Neural cell (in vitro differentiated cells): ENCODE data around the gene LRMDA.

Experiments
- EP300 ChIP-seq: fragments of 450-650 bp; conservative IDR thresholded peaks from 2 replicates; pipeline ENCODE4 v1.6.1; 2014; ENCODE audit warnings: antibody characterized with exemption, mild to moderate bottlenecking, moderate library complexity; ENCODE audit not compliant: poor library complexity, severe bottlenecking
- TF ChIP-seq, protein P1 (sequence below): fragments of 450-650 bp; IDR thresholded peaks from 2 replicates; pipeline ENCODE4 v1.5.1; 2014; ENCODE audit warnings: antibody characterized with exemption, mild to moderate bottlenecking, moderate library complexity; ENCODE audit not compliant: poor library complexity, severe bottlenecking
- TF ChIP-seq, protein P2 (sequence below): IDR thresholded peaks from 2 replicates; pipeline ENCODE4 v1.6.1; 2012; ENCODE audit warnings: borderline replicate concordance

DNA sequence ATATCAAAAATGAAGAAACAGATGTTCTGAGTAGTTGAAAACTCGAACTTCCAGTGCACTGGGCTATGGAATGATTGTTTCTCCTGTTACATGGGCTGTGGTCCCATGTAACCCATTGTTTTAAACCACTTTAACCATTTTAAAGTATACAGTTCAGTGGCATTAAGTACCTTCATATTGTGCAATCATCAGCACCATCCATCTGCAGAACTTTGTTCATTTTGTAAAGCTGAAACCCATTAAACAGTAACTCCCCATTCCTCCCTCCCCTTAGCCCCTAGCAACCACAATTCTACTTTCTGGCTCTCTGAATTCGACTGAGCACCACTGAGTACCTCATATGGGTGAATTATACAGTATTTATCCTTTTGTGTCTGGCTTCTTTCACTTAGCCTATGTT lies 217.4 kb downstream of the LRMDA start:
- TF ChIP-seq, protein P1, sequence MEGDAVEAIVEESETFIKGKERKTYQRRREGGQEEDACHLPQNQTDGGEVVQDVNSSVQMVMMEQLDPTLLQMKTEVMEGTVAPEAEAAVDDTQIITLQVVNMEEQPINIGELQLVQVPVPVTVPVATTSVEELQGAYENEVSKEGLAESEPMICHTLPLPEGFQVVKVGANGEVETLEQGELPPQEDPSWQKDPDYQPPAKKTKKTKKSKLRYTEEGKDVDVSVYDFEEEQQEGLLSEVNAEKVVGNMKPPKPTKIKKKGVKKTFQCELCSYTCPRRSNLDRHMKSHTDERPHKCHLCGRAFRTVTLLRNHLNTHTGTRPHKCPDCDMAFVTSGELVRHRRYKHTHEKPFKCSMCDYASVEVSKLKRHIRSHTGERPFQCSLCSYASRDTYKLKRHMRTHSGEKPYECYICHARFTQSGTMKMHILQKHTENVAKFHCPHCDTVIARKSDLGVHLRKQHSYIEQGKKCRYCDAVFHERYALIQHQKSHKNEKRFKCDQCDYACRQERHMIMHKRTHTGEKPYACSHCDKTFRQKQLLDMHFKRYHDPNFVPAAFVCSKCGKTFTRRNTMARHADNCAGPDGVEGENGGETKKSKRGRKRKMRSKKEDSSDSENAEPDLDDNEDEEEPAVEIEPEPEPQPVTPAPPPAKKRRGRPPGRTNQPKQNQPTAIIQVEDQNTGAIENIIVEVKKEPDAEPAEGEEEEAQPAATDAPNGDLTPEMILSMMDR = no peak
- TF ChIP-seq, protein P2, sequence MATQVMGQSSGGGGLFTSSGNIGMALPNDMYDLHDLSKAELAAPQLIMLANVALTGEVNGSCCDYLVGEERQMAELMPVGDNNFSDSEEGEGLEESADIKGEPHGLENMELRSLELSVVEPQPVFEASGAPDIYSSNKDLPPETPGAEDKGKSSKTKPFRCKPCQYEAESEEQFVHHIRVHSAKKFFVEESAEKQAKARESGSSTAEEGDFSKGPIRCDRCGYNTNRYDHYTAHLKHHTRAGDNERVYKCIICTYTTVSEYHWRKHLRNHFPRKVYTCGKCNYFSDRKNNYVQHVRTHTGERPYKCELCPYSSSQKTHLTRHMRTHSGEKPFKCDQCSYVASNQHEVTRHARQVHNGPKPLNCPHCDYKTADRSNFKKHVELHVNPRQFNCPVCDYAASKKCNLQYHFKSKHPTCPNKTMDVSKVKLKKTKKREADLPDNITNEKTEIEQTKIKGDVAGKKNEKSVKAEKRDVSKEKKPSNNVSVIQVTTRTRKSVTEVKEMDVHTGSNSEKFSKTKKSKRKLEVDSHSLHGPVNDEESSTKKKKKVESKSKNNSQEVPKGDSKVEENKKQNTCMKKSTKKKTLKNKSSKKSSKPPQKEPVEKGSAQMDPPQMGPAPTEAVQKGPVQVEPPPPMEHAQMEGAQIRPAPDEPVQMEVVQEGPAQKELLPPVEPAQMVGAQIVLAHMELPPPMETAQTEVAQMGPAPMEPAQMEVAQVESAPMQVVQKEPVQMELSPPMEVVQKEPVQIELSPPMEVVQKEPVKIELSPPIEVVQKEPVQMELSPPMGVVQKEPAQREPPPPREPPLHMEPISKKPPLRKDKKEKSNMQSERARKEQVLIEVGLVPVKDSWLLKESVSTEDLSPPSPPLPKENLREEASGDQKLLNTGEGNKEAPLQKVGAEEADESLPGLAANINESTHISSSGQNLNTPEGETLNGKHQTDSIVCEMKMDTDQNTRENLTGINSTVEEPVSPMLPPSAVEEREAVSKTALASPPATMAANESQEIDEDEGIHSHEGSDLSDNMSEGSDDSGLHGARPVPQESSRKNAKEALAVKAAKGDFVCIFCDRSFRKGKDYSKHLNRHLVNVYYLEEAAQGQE = no peak
- no peak for TF ChIP-seq EP300
